Measurements from ENCODE around the gene NEK7.

Gene NEK7

DNA sequence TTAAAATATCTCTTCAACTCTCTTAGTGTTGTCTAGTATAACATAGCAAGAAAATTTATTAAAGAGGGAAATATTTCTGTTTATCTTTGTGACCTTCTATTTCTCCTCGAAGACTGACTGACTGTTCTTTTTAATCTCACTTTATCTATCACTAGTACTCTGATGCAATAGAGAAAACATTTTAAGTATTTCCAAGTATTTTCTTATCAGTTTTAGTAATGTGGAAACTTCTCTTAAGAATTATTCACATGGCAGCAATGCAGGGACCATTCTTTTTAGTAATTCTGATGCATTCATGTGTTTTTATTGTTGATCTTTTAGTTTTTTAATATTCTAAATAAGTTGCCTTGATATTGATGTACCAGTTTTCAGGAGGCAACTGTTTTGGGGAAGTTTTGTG, 115.7 kb downstream of the NEK7 start:
- Histone ChIP-seq H3K27me3 (ENCODE audit: insufficient read depth, low read length) (no peaks in the 10 kb centered on the region), H3K9me3 (ENCODE audit: insufficient read depth, low read depth, low read length) (no peaks in the 10 kb centered on the region), H3K4me3 (ENCODE audit: low read length) (no peak overlapping the region), H3K27ac (ENCODE audit: low read depth, low read length) (no peak overlapping the region), H3K4me1 (ENCODE audit: insufficient read depth, low read length) (0 out of 2 replicates have a peak, but pooled peaks cover 3% of the 10 kb centered on the region), H3K36me3 (ENCODE audit: insufficient read depth, low read length) (no peaks in the 10 kb centered on the region), H3K9ac (ENCODE audit: low read depth, low read length) (no peak overlapping the region)
- WGBS, result no CpG with 5 or more reads among the region's 1 CpG

DNA sequence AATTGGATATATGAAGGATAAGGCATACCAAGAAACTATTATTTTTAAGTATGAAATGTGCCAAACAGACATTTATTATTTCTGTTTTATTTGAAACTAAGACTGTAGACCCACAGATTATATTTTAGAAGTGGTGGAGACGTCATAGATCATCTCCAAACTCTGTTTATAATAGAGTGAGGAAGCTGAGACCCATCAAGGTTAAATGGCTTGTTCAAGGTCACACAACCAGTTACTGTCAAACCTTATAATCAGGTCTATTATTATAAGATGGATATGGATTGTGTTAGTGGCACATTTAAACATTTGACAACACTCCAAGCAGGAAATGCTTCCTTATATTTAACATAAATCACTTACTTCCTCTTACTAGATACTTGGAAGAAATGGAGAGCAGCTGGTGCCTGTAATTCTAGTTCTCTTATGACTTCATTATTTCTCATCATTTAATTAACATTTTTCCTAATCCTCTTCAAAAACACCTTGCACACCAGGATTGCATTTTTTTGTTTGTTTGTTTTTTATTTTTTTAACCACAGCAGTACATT, 117.0 kb downstream of the NEK7 start:
- Histone ChIP-seq H3K9ac (ENCODE audit: low read depth, low read length) (no peak overlapping the region), H3K27ac (ENCODE audit: low read depth, low read length) (no peak overlapping the region), H3K36me3 (ENCODE audit: insufficient read depth, low read length) (no peaks in the 10 kb centered on the region), H3K27me3 (ENCODE audit: insufficient read depth, low read length) (no peaks in the 10 kb centered on the region), H3K9me3 (ENCODE audit: insufficient read depth, low read depth, low read length) (no peaks in the 10 kb centered on the region), H3K4me1 (ENCODE audit: insufficient read depth, low read length) (0 out of 2 replicates have a peak, but pooled peaks cover 3% of the 10 kb centered on the region), H3K4me3 (ENCODE audit: low read length) (no peak overlapping the region)
- no CpG with 5 or more reads among the region's 1 CpG for WGBS

DNA sequence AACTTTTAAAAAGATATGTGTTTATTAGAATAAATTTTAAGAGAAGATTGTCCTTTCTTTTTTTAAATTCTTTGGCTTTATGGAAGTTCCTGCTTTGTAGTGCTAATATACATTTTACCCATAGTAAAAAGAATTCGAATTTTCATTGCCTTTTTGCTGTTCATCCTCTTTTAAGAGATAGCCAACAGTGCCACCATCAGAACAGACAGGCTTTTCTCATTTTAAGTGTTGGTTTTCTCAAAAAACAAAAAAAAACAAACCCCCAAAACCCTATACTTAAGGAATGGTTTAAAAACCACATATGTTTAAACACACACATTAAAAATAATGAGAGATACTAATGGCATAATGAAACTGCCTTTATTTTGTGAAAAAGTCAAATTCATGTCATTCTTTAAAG, 118.8 kb downstream of the NEK7 start:
- Histone ChIP-seq H3K9ac (ENCODE audit: low read depth, low read length) (no peak overlapping the region), H3K27ac (ENCODE audit: low read depth, low read length) (no peak overlapping the region), H3K4me1 (ENCODE audit: insufficient read depth, low read length) (0 out of 2 replicates have a peak, but pooled peaks cover 3% of the 10 kb centered on the region), H3K36me3 (ENCODE audit: insufficient read depth, low read length) (no peaks in the 10 kb centered on the region; the same call in 1 of the 2 replicates), H3K9me3 (ENCODE audit: insufficient read depth, low read depth, low read length) (no peaks in the 10 kb centered on the region), H3K27me3 (ENCODE audit: insufficient read depth, low read length) (no peaks in the 10 kb centered on the region), H3K4me3 (ENCODE audit: low read length) (no peak overlapping the region)
- 78% methylated on average over 1 of the region's 1 CpG for WGBS

DNA sequence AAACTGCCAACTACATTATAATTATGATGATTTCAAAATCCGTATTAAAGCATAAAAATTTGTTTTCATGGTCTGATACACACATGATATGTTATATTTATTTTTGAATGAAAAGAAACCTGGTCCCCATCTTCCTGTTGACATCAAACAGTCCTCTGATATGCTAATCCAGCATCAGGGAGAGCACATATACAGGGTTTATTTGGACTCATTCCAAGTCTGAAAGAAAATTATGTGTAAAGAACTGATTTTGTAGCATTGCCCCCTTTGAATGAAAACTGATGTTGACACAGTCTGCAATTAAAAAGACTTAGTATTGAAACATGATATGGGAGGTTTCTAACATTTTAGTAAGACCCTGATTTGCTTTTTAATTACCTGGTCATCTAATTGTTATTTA, 119.4 kb downstream of the NEK7 start:
- no peak overlapping the region for H3K27ac ChIP-seq (ENCODE audit: low read depth, low read length)
- no peak overlapping the region for H3K4me3 ChIP-seq (ENCODE audit: low read length)
- no peaks in the 10 kb centered on the region for H3K9me3 ChIP-seq (ENCODE audit: insufficient read depth, low read depth, low read length)
- no CpG with 5 or more reads among the region's 1 CpG for WGBS
- no peaks in the 10 kb centered on the region; the same call in 1 of the 2 replicates for H3K36me3 ChIP-seq (ENCODE audit: insufficient read depth, low read length)
- H3K9ac ChIP-seq (ENCODE audit: low read depth, low read length), result no peak overlapping the region
- H3K27me3 ChIP-seq (ENCODE audit: insufficient read depth, low read length), result no peaks in the 10 kb centered on the region
- H3K4me1 ChIP-seq (ENCODE audit: insufficient read depth, low read length), result 0 out of 2 replicates have a peak, but pooled peaks cover 3% of the 10 kb centered on the region

DNA sequence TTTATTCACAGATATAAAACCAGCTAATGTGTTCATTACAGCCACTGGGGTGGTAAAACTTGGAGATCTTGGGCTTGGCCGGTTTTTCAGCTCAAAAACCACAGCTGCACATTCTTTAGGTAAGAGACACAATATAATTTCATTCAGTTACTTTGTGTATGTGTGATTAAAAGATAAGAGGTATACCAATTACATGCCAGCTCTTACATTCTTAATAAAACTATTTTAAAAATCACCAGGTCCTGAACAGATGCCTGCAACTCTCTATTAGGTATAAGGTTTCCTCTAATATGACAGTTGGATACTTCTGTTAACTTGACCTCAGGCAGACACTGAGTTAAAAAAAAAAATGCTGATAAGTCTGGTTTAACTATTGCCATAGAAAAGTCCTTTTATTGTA, 122.1 kb downstream of the NEK7 start:
- Histone ChIP-seq H3K36me3 (ENCODE audit: insufficient read depth, low read length) (no peaks in the 10 kb centered on the region; the same call in 1 of the 2 replicates), H3K27ac (ENCODE audit: low read depth, low read length) (no peak overlapping the region), H3K4me1 (ENCODE audit: insufficient read depth, low read length) (0 out of 2 replicates have a peak, but pooled peaks cover 3% of the 10 kb centered on the region), H3K4me3 (ENCODE audit: low read length) (no peak overlapping the region), H3K9me3 (ENCODE audit: insufficient read depth, low read depth, low read length) (no peaks in the 10 kb centered on the region), H3K27me3 (ENCODE audit: insufficient read depth, low read length) (no peaks in the 10 kb centered on the region), H3K9ac (ENCODE audit: low read depth, low read length) (no peak overlapping the region)
- 80% methylated on average over 1 of the region's 1 CpG for WGBS

DNA sequence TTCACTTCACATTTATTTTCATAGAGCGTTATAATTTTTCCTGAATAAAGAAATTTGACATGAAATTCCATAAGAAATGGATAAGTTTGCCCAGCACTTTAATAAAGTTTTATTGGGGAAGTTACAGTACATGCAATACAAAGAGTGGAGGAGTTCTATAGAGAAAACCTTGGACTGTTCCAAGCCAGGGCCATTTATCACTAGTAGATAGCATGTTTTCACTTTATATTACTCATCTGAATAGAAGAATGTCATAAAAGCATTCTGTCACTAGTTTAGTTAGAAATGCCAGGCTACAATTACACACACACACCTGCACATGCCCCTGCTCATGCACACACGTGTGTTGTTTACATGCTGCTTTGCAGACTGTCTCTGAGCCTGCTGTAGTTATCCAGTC, 123.3 kb downstream of the NEK7 start:
- 100% methylated on average over 1 of the region's 2 CpGs for WGBS

DNA sequence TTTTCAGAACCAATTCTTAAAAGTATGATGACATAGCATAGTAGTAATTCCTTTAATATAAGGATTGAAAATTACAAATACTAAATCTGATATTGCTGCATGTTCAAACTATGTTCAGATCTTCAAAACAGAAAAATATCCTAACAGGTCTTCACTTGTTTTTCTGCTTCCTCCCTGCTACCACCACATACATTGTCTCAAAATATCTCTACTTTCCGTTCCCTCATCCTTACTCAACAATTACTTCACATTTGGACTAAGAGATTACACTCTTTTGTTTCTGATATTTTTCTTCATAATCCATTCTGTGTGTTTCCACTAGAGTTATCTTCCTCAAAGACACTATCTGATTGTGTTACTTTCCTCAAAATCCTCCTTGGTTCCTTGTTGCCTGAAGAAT, 125.1 kb downstream of the NEK7 start:
- H3K27ac ChIP-seq (ENCODE audit: low read depth, low read length), result no peak overlapping the region
- H3K4me1 ChIP-seq (ENCODE audit: insufficient read depth, low read length), result no peaks in the 10 kb centered on the region
- no peak overlapping the region for H3K4me3 ChIP-seq (ENCODE audit: low read length)
- no peaks in the 10 kb centered on the region; the same call in 1 of the 2 replicates for H3K36me3 ChIP-seq (ENCODE audit: insufficient read depth, low read length)
- H3K9ac ChIP-seq (ENCODE audit: low read depth, low read length), result no peak overlapping the region
- no peaks in the 10 kb centered on the region for H3K27me3 ChIP-seq (ENCODE audit: insufficient read depth, low read length)
- 92% methylated on average over 1 of the region's 1 CpG for WGBS
- no peaks in the 10 kb centered on the region for H3K9me3 ChIP-seq (ENCODE audit: insufficient read depth, low read depth, low read length)

More for the DNA sequence above, 123.3 kb downstream of the NEK7 start:
- Histone ChIP-seq H3K27me3 (ENCODE audit: insufficient read depth, low read length) (no peaks in the 10 kb centered on the region), H3K4me1 (ENCODE audit: insufficient read depth, low read length) (0 out of 2 replicates have a peak, but pooled peaks cover 3% of the 10 kb centered on the region), H3K9me3 (ENCODE audit: insufficient read depth, low read depth, low read length) (no peaks in the 10 kb centered on the region), H3K27ac (ENCODE audit: low read depth, low read length) (no peak overlapping the region), H3K9ac (ENCODE audit: low read depth, low read length) (no peak overlapping the region), H3K36me3 (ENCODE audit: insufficient read depth, low read length) (no peaks in the 10 kb centered on the region; the same call in 1 of the 2 replicates), H3K4me3 (ENCODE audit: low read length) (no peak overlapping the region)

DNA sequence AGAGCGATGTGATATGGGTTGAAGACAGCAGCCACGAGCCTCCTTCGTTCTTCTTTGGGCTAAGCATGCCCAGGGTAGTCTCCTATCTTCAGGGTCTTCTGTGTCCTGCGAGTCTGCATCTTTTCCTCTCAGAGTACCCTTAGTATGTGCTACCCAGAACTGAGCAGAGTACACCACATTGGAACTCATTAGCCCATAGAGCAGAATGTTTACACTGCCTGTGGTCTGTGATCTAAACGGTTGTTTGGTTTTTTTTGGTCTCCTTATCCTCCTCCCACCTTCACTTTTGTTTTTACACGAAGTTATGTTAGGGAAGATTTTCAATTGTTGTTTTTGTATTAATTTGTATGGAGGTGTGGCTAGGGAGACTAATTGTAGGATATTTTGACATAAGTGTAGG, 126.4 kb downstream of the NEK7 start:
- Histone ChIP-seq H3K4me3 (ENCODE audit: low read length) (no peak overlapping the region), H3K27ac (ENCODE audit: low read depth, low read length) (no peak overlapping the region), H3K27me3 (ENCODE audit: insufficient read depth, low read length) (no peaks in the 10 kb centered on the region), H3K9me3 (ENCODE audit: insufficient read depth, low read depth, low read length) (no peaks in the 10 kb centered on the region), H3K36me3 (ENCODE audit: insufficient read depth, low read length) (no peaks in the 10 kb centered on the region; the same call in 1 of the 2 replicates), H3K4me1 (ENCODE audit: insufficient read depth, low read length) (no peaks in the 10 kb centered on the region), H3K9ac (ENCODE audit: low read depth, low read length) (no peak overlapping the region)
- 94% methylated on average over 5 of the region's 6 CpGs for WGBS

DNA sequence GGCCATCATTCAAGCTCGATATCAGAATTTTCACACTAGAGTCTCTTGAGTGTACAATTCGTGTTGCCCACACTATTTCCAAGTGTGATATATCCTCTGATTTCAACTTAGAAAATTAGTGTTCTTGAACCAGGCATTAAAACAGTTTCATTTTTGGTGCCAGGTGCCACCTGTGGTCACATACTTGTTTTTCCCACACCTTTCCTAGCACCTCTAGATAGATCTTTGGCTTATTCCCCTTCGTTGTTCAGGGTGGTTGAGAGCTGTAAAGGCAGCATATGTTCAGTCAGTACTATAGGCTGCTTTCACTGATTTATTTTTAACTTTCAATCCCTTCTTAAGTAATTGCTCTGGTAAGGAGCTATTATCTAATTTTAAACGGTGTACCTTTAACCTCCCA, 131.1 kb downstream of the NEK7 start:
- Histone ChIP-seq H3K4me3 (ENCODE audit: low read length) (no peak overlapping the region), H3K9ac (ENCODE audit: low read depth, low read length) (no peak overlapping the region), H3K27me3 (ENCODE audit: insufficient read depth, low read length) (no peaks in the 10 kb centered on the region), H3K27ac (ENCODE audit: low read depth, low read length) (no peak overlapping the region), H3K36me3 (ENCODE audit: insufficient read depth, low read length) (no peaks in the 10 kb centered on the region), H3K4me1 (ENCODE audit: insufficient read depth, low read length) (peaks cover 18% of the 10 kb centered on the region), H3K9me3 (ENCODE audit: insufficient read depth, low read depth, low read length) (no peaks in the 10 kb centered on the region)
- 95% methylated on average over 4 of the region's 4 CpGs for WGBS

DNA sequence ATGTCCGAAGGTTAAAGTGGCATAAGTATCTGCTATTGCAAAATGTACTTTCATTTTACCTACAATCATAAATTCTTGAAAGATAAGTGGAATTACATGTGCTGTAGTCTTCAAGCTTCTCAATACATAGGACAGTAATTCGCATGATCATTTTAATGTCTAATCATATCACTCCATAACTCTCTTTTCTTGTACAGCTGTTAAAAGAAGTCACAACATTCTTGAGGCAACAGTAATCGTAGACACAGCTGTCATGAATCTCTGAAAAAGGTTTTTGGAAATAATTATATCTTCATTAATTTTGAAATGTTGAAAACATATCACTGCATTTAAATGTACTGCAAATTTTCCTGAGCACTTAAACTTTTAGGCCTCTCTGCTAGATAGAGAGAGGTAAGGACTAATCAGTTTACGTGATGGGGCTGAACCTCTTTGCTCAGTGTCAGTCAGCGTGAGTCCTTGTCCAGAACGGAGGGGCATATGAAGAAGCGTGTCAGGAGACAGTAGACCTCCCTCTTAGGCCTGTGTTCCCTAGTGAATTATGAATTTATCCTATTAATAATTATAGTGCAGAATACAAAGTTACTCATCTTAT, 133.4 kb downstream of the NEK7 start:
- no peaks in the 10 kb centered on the region for H3K27me3 ChIP-seq (ENCODE audit: insufficient read depth, low read length)
- H3K36me3 ChIP-seq (ENCODE audit: insufficient read depth, low read length), result no peaks in the 10 kb centered on the region
- H3K9me3 ChIP-seq (ENCODE audit: insufficient read depth, low read depth, low read length), result no peaks in the 10 kb centered on the region
- no peak overlapping the region for H3K9ac ChIP-seq (ENCODE audit: low read depth, low read length)
- no peak overlapping the region for H3K4me3 ChIP-seq (ENCODE audit: low read length)
- H3K4me1 ChIP-seq (ENCODE audit: insufficient read depth, low read length), result peaks cover 23% of the 10 kb centered on the region
- H3K27ac ChIP-seq (ENCODE audit: low read depth, low read length), result no peak overlapping the region
- WGBS, result 93% methylated on average over 5 of the region's 7 CpGs

DNA sequence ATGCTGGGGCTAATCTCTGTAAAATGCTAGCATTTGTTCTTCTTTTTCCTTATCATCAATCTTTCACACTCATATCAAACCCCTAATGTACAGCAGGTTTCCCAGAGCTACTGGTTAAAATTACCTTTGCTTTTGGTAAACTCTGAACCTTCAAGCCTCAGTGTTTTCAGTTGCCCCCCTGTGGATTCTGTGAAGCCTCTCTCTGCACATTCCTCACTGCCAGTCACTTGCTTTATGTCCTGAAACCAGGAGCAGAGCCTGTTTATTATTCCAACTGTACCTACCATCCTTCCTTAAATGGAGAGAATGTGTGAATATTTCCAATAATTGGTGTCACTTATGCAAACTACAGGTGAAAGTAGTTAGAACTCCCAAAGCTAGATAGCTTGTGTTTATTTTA, 134.2 kb downstream of the NEK7 start:
- H3K4me1 ChIP-seq (ENCODE audit: insufficient read depth, low read length), result peaks cover 25% of the 10 kb centered on the region
- H3K4me3 ChIP-seq (ENCODE audit: low read length), result no peak overlapping the region
- H3K27me3 ChIP-seq (ENCODE audit: insufficient read depth, low read length), result no peaks in the 10 kb centered on the region
- no peaks in the 10 kb centered on the region for H3K9me3 ChIP-seq (ENCODE audit: insufficient read depth, low read depth, low read length)
- no peak overlapping the region for H3K9ac ChIP-seq (ENCODE audit: low read depth, low read length)
- no peaks in the 10 kb centered on the region for H3K36me3 ChIP-seq (ENCODE audit: insufficient read depth, low read length)
- peak overlapping the region; percentile 5; the same call in 1 of the 2 replicates for H3K27ac ChIP-seq (ENCODE audit: low read depth, low read length)

All from HUES64 (cell line).